KG1 (cell line): ENCODE measurements around the gene FA2H.
"Not testable (repeated sequence)": the region's sequence is repeated elsewhere in the genome, so short reads cannot be mapped to it uniquely, and the experiment has no call there.

ENCODE experiments used
- DNase-seq: peaks from one replicate; lab custom pipeline; 2025; lab: John Stamatoyannopoulos, UW

FA2H gene

DNA sequence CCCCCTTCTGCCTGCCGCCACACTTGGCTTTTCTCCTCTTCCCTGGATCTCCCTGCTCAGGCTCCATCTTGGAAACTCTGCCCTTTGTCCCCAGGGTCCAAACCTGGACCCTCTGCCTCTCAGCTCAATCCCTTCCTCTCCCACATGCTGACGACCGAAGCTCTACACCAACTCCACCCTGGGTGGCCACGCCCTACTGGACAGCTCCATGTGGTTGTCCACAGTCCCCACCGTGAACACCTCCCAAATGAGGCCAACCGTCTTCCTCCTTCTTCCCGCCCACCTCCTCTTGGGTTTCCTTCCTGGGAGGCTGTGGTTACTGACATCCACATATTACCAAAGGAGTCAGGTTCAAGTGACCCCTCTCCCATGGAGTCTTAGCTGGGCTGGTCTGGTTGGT, 51.4 kb downstream of the FA2H start:
- no peak for DNase-seq

DNA sequence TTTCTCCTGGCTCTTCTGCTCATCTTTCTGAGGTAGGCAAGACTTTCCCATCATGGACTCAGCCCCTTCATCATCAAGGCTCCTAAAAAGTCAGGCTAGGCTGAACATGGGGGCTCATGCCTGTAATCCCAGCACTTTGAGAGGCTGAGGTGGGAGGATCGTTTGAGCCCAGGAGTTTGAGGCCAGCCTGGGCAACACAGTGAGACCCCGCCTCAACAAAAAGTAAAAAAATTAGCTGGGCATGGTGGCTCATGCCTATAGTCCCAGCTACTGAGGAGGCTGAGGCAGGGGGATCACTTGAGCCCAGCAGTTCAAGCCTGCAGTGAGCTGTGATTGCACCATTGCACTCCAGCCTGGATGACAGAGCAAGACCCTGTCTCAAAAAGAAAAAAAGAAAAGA, 52.5 kb downstream of the FA2H start:
- DNase-seq = not testable (repeated sequence)

DNA sequence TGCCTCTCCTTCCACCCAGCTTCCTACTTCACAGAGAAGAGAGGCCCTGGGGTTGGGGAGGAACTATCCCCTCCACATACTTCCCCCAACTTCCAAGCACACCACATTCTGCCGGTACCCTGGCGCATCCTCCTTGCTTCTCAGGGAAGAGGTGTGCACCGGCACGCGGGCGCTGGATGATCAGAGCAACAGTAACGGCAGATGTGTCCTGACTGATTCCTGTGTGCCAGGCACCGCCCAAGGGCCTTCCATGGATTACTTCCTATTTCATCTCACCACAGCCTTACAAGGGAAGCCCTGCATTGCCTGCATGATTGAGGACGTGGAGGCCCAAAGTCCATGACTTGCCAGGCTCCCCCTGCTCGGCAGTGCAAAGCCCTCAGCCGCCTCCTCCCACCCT, 52.9 kb downstream of the FA2H start:
- no peak for DNase-seq

DNA sequence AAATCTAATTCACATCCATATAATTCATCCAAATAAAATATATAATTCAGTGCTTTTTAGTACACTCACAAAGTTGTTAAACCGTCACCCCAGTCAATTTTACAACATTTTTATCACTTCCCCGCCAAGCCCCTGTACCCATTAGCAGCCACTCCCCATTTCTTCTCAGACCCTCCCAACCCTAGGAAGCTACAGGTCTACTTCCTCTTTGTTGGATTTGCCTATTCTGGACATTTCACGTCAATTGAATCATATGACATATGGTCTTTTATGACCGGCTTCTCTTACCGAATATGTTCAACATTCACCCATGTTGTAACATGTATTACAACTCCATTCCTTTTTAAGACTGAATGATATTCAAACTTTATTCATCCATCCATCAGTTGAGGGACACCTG, 54.0 kb downstream of the FA2H start:
- no peak for DNase-seq

DNA sequence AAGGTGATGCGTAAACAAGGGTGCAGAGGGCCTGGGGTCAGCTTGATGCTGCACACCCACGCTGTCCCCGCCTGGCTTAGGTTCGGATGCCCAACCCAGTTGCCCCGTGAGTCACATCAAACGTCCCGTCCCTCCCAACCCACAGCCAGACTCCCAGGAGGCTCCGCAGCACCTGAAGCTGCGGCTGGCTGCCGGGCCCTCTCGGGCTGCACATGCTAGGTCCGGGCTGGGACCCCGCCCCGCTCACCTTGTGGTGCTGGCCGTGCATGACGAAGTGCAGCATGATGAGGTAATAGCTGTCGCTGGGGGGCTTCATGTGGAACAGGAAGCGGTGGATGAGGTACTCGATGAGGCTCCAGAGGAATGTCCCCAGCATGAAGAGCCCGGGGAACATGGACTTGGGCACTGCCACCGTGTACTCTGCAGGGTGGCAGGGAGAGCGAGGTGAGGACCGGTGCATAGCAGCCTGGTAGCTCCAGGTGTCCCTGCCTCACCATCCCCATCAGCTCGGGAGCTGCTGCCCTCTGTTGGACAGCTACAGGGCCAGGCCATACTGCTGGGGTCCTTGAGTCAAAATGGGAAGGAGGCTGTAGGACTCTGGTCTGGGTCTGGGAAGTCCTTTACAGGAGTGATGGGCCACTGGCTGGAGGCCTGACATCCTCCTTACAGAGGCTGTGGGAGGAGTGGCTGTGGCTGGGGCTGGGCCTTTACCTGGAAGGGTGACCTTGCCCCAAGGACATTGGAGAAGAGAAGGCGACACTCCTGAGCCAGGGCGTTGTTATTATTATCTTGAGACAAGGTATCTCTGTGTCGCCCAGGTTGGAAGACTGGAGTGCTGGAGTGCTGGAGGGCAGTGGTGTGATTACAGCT, 55.6 kb downstream of the FA2H start:
- no peak for DNase-seq

- no peak for DNase-seq
These were observed 56.5 kb downstream of the FA2H start for GRCh38 chr16:74718140-74718539.

DNA sequence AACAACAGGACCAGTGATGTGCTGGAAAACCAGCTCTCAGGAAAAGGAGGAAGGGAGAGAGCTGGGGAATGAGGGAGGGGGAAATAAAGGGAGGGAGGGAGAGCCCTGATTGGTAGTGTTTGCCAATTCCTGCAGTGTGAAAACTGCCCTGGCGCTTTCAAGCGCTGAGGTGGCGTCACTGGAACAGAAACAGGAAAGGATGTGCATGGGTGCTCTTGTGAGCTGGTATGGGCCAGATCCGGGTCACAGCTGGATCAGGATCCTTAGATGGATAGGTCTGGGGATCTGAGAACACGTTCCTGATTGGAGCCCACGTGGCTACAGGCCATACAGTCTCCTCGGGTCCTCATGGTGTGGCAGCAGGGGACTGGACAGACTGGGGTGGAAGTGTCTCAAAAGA, 57.3 kb downstream of the FA2H start:
- no peak for DNase-seq

DNA sequence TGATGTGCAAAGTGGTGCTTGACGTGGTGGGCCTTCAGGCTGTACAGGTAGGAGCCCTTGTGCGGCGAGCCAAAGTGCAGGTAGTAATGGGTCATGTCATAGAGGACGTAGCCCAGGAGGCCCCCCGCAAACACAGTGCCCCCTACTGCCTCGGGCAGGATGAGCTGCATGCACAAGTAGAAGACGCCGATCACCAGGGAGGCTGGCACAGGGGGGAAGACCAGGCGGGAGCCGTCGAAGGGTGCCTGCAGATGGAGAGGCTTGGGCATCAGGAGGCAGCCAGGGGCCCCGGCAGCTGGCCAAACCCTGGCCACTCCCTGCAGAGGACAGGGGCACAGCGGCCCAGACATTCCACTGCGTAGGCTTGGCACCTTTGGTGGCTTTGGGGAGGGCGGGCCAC, 58.3 kb downstream of the FA2H start:
- no peak for DNase-seq

GRCh38 chr16:74713876-74714275, 60.7 kb downstream of the FA2H start:
- no peak for DNase-seq

- DNase-seq = no peak
These were observed 61.3 kb downstream of the FA2H start for GRCh38 chr16:74713325-74713724.

DNA sequence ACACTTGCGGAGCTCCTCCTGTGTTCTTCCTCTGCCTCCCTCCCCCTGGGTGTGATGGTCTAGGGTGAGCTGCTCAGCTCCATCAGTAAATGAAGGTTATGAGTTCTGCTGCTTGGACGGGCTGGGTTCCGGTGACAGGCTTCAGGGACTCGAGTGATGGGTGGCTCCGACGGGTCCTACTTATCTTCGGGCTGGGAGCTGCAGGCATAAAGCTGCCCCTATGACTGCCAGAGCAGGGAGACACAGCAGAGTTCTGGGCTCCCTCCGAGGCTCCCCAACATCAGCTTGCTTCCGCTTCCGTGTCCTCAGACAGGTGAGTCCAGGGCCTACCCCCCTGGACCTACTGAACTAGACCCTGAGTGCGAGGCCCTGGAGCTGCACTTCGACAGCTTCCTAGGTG, 62.7 kb downstream of the FA2H start:
- no peak for DNase-seq

DNA sequence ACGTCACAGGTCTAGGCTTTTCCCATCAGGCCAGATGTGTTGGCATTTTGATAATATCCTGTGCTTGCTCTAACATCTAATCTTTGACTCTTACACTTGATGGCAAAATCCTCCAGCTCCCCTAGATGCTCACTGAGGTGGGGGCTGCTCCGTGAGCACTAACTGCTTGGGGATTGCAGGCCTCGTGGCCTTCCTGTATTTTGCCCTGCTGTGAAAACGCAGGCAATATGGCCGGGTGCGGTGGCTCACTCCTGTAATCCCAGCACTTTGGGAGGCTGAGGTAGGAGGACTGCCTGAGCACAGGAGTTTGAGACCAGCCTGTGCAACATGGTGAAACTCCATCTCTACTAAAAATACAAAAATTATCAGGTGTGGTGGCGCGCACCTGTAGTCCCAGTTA, 64.2 kb downstream of the FA2H start:
- no peak for DNase-seq

- peak; percentile 54 for DNase-seq
These were observed 65.2 kb downstream of the FA2H start for GRCh38 chr16:74709441-74709877.

GRCh38 chr16:74700438-74701225, 74.0 kb downstream of the FA2H start, which contains the start of gene MLKL:
TSS of gene MLKL (minus strand) at chr16:74700862. CDS start at chr16:74695757, 5,105 bp downstream.
- peak; percentile 74 for DNase-seq

DNA sequence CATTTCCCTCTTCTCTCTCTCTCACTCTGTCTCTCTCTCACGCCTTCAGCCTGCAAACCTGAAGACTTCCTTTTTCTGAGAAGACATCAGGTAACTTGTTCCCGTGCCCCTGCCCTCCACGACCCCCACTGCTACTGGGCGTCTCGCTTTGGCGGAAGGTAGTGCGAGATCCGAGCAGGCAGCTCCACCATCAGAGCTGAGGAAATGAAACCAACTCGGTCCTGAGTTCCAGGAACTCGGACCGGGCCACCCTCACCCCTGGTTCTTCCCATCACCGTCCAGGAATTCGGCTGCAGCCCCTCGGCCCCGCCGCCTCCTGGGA, 74.5 kb downstream of the FA2H start:
- no peak for DNase-seq

DNA sequence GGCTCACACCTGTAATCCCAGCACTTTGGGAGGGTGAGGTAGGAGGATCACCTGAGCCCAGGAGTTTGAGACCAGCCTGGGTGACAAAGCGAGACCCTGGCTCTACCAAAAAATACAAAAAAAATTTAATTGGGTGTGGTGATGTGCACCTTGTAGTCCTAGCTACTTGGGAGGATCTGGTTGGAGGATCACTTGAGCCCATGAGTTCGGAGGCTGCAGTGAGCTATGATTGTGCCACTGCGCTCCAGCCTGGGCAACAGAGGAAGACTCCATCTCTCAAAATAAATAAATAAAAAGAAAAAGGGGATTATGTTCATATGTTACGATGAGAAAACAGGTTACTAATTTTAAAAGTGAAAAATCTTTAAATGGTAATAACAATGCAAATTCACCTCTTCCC, 75.0 kb downstream of the FA2H start:
- no peak for DNase-seq

GRCh38 chr16:74698222-74698621, 76.4 kb downstream of the FA2H start:
- DNase-seq = no peak

- no peak for DNase-seq
These were observed 78.9 kb downstream of the FA2H start for GRCh38 chr16:74695450-74696422.

DNA sequence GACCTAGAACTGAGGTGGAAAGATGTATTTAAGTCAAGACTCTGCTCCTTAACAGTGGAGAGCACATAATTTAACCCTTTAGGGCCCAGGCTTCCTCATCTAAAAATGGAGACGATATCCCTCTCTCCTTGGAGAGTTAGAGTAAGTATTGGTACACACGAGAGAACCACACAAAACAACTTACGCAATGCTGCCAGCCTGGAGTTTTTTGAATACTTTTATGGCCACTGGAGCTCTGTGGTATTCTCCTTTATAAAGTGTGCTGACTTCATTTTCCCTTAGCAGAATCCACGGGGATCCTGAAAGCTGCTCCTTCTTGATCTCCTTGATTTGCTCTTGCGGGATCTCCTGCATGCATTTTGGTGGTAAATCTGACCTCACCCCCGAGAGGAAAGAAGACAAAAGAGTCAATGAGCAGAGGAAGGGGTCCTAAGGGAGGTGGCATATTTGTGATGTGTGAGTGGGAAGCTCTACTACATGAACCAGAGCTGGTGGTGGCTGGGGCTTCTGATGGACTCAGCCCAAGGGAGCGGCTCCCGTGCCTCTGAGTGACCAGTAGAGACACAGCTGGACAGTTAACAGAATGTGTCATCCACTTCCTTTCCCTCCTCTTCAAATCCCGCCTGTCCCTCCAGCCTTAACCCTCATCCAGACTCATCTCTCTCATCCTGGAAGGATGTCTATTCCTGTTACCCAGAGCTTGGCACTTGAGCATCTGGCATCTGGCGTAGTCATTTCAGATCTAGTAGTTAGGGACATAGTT, 83.3 kb downstream of the FA2H start:
- DNase-seq = no peak

DNA sequence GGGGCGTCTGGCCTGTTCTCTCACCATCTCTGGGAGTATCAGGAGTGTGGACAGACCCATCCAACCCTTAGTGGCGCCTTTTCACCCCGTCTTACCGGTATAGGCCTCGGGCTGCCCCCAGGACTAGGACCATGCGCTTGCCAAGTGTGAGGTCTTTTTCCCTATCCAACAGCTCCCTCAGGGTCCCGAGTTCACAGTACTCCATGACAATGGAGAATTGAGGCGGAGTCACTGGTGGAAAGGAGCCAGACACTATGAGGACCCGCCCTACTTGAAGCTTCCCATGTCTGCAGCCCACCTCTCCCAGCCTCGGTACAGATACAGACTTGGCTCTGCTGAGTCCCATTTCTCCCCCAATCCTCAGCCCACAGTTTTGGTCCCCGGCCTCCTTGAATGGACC, 92.1 kb downstream of the FA2H start:
- no peak for DNase-seq

GRCh38 chr16:74680681-74681080, 93.9 kb downstream of the FA2H start:
- DNase-seq = no peak
